H1 (cell line): ENCODE measurements around the gene AKIRIN1. TPM values are rescaled to one million over a fixed set of nuclear protein-coding genes. Genes with fewer than 3 reads are reported as not detected.

Experiments used
- CBX8 ChIP-seq: fragments of 300-800, 300-1000 bp; sonication (generic); IDR thresholded peaks from 2 replicates; pipeline ENCODE4 v1.7.1; 2016; ENCODE audit warnings: low read depth, low read length, borderline replicate concordance
- CHD2 ChIP-seq: IDR thresholded peaks from 2 replicates; pipeline ENCODE4 v1.6.1; 2012; ENCODE audit warnings: low read length, improper control_type of control experiment
- CREB1 ChIP-seq: IDR thresholded peaks from 2 replicates; pipeline ENCODE4 v1.6.1; 2012; ENCODE audit warnings: inconsistent platforms
- EZH2 ChIP-seq: fragments of 200-600 bp; sonication (generic); IDR thresholded peaks from 2 replicates; pipeline ENCODE4 v1.7.1; 2012; ENCODE audit warnings: low read depth, mild to moderate bottlenecking, moderate library complexity, low read length, inconsistent platforms; ENCODE audit not compliant: severe bottlenecking
- MAFK ChIP-seq: IDR thresholded peaks from 2 replicates; pipeline ENCODE4 v1.6.1; 2012; ENCODE audit warnings: low read depth, mild to moderate bottlenecking, improper control_type of control experiment, low read length
- NANOG ChIP-seq: IDR thresholded peaks from 2 replicates; pipeline ENCODE4 v1.6.1; 2011; ENCODE audit warnings: low read length, low read depth, mild to moderate bottlenecking, inconsistent platforms; ENCODE audit not compliant: insufficient read depth, poor library complexity, severe bottlenecking
- NRF1 ChIP-seq: IDR thresholded peaks from 2 replicates; pipeline ENCODE4 v1.6.1; 2011; ENCODE audit warnings: mild to moderate bottlenecking, low read depth, low read length, improper control_type of control experiment
- POU5F1 ChIP-seq: IDR thresholded peaks from 2 replicates; pipeline ENCODE4 v1.6.1; 2011; ENCODE audit warnings: low read depth, mild to moderate bottlenecking, low read length, moderate library complexity
- YY1 ChIP-seq: IDR thresholded peaks from 2 replicates; pipeline ENCODE4 v1.6.1; 2011; ENCODE audit warnings: low read depth, mild to moderate bottlenecking, low read length
- polyA plus RNA-seq, 7 experiments: library from polyadenylated mRNA; depleted of rRNA in 3 of 7; stranded (reverse) in 5 of 7; unstranded in 2 of 7; fragments of >200 nt in 5 of 7; fragments of 200-250 nt in 2 of 7; gene quantifications; 1 replicate in 5 of 7; 2 replicates in 1 of 7; 4 replicates in 1 of 7; pipeline versions ENCODE4 v1.2.1 to v1.2.3, GENCODE V29; 2011 to 2013; ENCODE audit warnings: missing spikeins in 2 of 7, mixed read lengths in 2 of 7
- total RNA-seq: library from RNA; stranded (reverse); fragmentation: NEBNext Ultra II Directional; extraction: Animal tissue kit (Norgen Biotek cat#: 25700); gene quantifications from 2 replicates; pipeline ENCODE4 v1.2.1, GENCODE V29; 2021
- TF ChIP-seq, protein P1 (sequence below): IDR thresholded peaks from 2 replicates; pipeline ENCODE4 v1.6.1; 2012; ENCODE audit warnings: inconsistent platforms

AKIRIN1 gene
- total and polyA plus RNA-seq, 2 of the 8 experiments (the other 6 are each of a cell fraction or from before 2014, with no cell fraction given): 148 to 236 TPM

GRCh38 chr1:38973659-38974437, 17.2 kb upstream of the AKIRIN1 start (continued):
- TF ChIP-seq EZH2 (no peak), MAFK (no peak), CBX8 (no peak), CHD2 (no peak), CREB1 (no peak), NANOG (no peak), POU5F1 (no peak), NRF1 (no peak), YY1 (no peak)
- TF ChIP-seq, protein P1, sequence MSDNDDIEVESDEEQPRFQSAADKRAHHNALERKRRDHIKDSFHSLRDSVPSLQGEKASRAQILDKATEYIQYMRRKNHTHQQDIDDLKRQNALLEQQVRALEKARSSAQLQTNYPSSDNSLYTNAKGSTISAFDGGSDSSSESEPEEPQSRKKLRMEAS: no peak
